Fibroblast of peridontal ligament (primary cell): ENCODE data around the gene OTC.

Experiments
- DNase-seq: peaks from one replicate; pipeline ENCODE4 v3.0.0-alpha.2; 2010; ENCODE audit errors: extremely low read depth

Gene OTC

GRCh38 chrX:38352362-38352761, at the start of gene OTC:
Gene OTC (plus strand): TSS chrX:38352604. CDS start chrX:38352697, 93 bp downstream.
- DNase-seq: no peak

- peak; percentile 8 for DNase-seq
Observed at GRCh38 chrX:38304010-38304409, 48.4 kb upstream of the OTC start.

- DNase-seq: no peak
Observed at GRCh38 chrX:38305971-38306370, 46.4 kb upstream of the OTC start.

GRCh38 chrX:38311743-38312142, 40.7 kb upstream of the OTC start:
- DNase-seq: no peak

GRCh38 chrX:38312436-38312835, 40.0 kb upstream of the OTC start:
- DNase-seq: peak; percentile 30

GRCh38 chrX:38313190-38313589, 39.2 kb upstream of the OTC start:
- peak; percentile 41 for DNase-seq

- no peak for DNase-seq
Observed at GRCh38 chrX:38315186-38315585, 37.2 kb upstream of the OTC start.

GRCh38 chrX:38318196-38318595, 34.2 kb upstream of the OTC start:
- no peak for DNase-seq

GRCh38 chrX:38318606-38319005, 33.8 kb upstream of the OTC start:
- DNase-seq: no peak

GRCh38 chrX:38320819-38321218, 31.6 kb upstream of the OTC start:
- no peak for DNase-seq

GRCh38 chrX:38326086-38326485, 26.3 kb upstream of the OTC start:
- no peak for DNase-seq

- DNase-seq: peak; percentile 90
Observed at GRCh38 chrX:38327007-38327774, 25.2 kb upstream of the OTC start, which contains the start of gene RPGR. Gene RPGR (minus strand): TSS chrX:38327509. CDS start chrX:38327367, 142 bp downstream.

- DNase-seq: no peak
Observed at GRCh38 chrX:38327775-38328081, 24.7 kb upstream of the OTC start.

- DNase-seq: no peak
Observed at GRCh38 chrX:38332505-38332904, 19.9 kb upstream of the OTC start.

GRCh38 chrX:38335382-38335781, 17.0 kb upstream of the OTC start:
- DNase-seq: no peak

- DNase-seq: no peak
Observed at GRCh38 chrX:38336538-38337240, 15.7 kb upstream of the OTC start.

GRCh38 chrX:38341442-38341841, 11.0 kb upstream of the OTC start:
- no peak for DNase-seq

- no peak for DNase-seq
Observed at GRCh38 chrX:38342853-38343778, 9.3 kb upstream of the OTC start.

- no peak for DNase-seq
Observed at GRCh38 chrX:38346150-38346549, 6.3 kb upstream of the OTC start.

GRCh38 chrX:38347136-38347535, 5.3 kb upstream of the OTC start:
- DNase-seq: peak; percentile 56

- DNase-seq: no peak
Observed at GRCh38 chrX:38351346-38351745, 1.1 kb upstream of the OTC start.

- no peak for DNase-seq
Observed at GRCh38 chrX:38356401-38356800, 4.0 kb downstream of the OTC start.
